NCI-H1105 (cell line): ENCODE results near the gene ELOVL5.
"Not testable (repeated sequence)": the region's sequence is repeated elsewhere in the genome, so short reads cannot be mapped to it uniquely, and the experiment has no call there.

Source experiments
- DNase-seq: peaks from one replicate; lab custom pipeline; 2025; lab: John Stamatoyannopoulos, UW

Gene ELOVL5

GRCh38 chr6:53304953-53305352 lies 43.8 kb downstream of the ELOVL5 start:
- not testable (repeated sequence) for DNase-seq

- DNase-seq = no peak
Measured at GRCh38 chr6:53302678-53303360, 45.9 kb downstream of the ELOVL5 start.

GRCh38 chr6:53301801-53302537 lies 46.8 kb downstream of the ELOVL5 start:
- no peak for DNase-seq

GRCh38 chr6:53300656-53301551 lies 47.8 kb downstream of the ELOVL5 start:
- no peak for DNase-seq

- DNase-seq = no peak
Measured at GRCh38 chr6:53299331-53300005, 49.3 kb downstream of the ELOVL5 start.

- DNase-seq = no peak
Measured at GRCh38 chr6:53297004-53297403, 51.7 kb downstream of the ELOVL5 start.

- DNase-seq = no peak
Measured at GRCh38 chr6:53295176-53295575, 53.6 kb downstream of the ELOVL5 start.

GRCh38 chr6:53294611-53295010 lies 54.1 kb downstream of the ELOVL5 start:
- no peak for DNase-seq

GRCh38 chr6:53294095-53294494 lies 54.7 kb downstream of the ELOVL5 start:
- DNase-seq = no peak

- no peak for DNase-seq
Measured at GRCh38 chr6:53293691-53294090, 55.1 kb downstream of the ELOVL5 start.

GRCh38 chr6:53290537-53291510 lies 57.9 kb downstream of the ELOVL5 start:
- no peak for DNase-seq

- DNase-seq = no peak
Measured at GRCh38 chr6:53287336-53288225, 61.2 kb downstream of the ELOVL5 start.

GRCh38 chr6:53284901-53285300 lies 63.8 kb downstream of the ELOVL5 start:
- DNase-seq = no peak

- no peak for DNase-seq
Measured at GRCh38 chr6:53282741-53283140, 66.0 kb downstream of the ELOVL5 start.

- DNase-seq = no peak
Measured at GRCh38 chr6:53282234-53282633, 66.5 kb downstream of the ELOVL5 start.

- DNase-seq = no peak
Measured at GRCh38 chr6:53281518-53282215, 67.1 kb downstream of the ELOVL5 start.

- DNase-seq = no peak
Measured at GRCh38 chr6:53280207-53280606, 68.5 kb downstream of the ELOVL5 start.

GRCh38 chr6:53279293-53279692 lies 69.5 kb downstream of the ELOVL5 start:
- no peak for DNase-seq

- no peak for DNase-seq
Measured at GRCh38 chr6:53273370-53273769, 75.4 kb downstream of the ELOVL5 start.
